HTR-8/SVneo (cell line): ENCODE results near the gene TAS2R42.

ENCODE experiments used
- DNase-seq: peaks from one replicate; pipeline ENCODE4 v3.0.0; 2011; ENCODE audit warnings: low spot score, mixed read lengths; ENCODE audit not compliant: insufficient read length
- FAIRE-seq: peaks from 2 replicates; lab custom pipeline; 2011; peaks lifted over from hg19 to GRCh38; lab: Jason Lieb, UNC

Gene TAS2R42

DNA sequence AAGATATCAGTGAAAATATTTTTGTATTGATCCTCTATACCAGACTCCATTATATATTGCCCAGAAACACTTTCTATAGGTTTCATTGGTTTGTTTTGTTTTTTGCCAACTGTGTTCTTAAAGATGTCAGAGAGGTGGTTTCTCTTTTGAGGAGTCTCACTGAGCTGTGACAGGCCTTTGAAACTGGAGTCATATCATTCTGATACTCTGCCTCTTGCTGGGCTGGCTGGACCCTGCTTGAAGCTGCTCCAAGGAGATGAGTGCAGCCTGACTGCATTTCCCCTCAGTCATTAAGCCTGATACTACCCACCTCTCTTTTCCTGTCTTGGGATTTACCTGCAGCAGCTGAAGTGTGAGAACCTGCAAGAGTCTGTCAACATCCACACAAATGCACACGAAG lies 35.9 kb downstream of the TAS2R42 start:
- DNase-seq (no peak), FAIRE-seq (no peak)

DNA sequence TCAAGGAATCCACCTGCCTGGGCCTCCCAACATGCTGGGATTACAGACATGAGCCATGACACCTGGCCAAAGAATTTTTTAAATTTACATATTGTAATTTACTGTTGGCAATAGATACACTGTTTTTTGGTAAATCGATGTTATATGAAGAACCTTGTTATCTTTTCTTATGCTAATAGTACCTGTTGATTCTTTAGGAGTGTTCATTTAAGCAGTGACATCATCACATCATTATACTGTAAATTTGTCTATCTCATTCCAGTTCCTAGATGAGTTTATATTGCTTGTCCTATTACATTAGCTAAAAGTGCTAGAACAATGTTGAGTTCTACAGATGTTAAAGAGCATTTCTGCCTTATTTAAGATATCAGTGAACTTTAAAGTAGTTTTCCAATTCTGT lies 39.3 kb downstream of the TAS2R42 start:
- FAIRE-seq, result no peak

DNA sequence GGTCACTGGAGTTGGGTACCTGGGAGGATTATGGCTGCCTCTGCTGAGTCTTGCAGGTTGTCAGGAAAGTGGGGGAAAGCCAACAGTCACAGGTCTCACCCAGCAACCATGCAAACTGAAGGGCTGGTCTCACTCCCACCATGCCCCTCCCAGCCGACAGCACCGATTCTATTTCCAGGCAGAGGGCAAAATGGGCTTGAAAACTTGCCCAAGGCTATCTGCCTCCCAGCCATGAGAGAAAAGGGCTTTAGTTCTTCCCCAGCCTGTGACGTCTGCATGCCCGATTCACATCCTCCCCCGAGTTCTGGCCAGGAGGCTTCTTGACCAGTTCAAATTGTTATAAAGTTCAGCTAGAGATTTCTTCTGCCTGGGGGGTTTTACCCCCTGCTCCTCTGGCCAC lies 42.4 kb downstream of the TAS2R42 start:
- FAIRE-seq (no peak), DNase-seq (no peak)

More for the DNA sequence above, 39.3 kb downstream of the TAS2R42 start:
- no peak for DNase-seq

DNA sequence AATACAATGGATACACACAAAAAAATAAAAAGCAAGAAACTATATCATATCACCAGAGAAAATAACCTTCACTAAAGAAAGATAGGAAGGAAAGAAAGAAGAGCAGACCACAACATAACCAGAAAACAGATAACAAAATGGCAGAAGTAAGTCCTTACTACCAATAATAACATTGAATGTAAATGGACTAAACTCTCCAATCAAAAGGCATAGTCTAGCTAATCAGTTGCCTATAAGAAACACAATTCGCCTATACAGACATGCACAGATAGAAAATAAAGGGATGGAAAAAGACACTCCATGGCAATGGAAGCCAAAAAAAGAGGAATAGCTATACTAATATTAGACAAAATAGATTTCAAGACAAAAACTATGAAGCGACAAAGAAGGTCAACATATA lies 43.4 kb downstream of the TAS2R42 start:
- no peak for DNase-seq
- FAIRE-seq, result no peak

DNA sequence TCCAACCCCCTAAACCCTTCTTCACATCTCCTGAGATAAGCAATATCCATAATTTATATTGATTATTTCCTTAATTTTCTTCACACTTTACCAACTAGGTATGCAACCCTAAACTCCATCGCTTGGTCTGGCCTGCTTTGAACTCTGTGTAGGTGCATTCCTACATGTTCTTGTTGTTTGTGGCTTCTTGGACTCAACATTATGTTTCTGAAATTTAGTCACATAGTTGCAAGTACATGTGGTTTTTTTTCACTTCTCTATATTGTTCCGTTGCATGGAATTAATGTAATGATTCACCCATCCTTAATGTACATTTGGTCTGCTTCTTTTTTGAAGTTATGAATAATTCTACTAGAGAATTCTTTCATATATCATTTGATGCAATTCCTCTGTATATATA lies 50.7 kb downstream of the TAS2R42 start:
- FAIRE-seq (no peak), DNase-seq (no peak)
